GM12891 (cell line): Measurements from ENCODE around the gene SPATA31D3.

Source experiments
- PAX5 ChIP-seq: IDR thresholded peaks from 2 replicates; pipeline ENCODE4 v1.6.1; 2011; ENCODE audit warnings: low read length, moderate library complexity, mild to moderate bottlenecking; ENCODE audit not compliant: insufficient read depth, severe bottlenecking
- POLR2A ChIP-seq: IDR thresholded peaks from 2 replicates; pipeline ENCODE4 v1.6.1; 2011; ENCODE audit warnings: low read depth, low read length, control low read depth
- POLR2AphosphoS5 ChIP-seq: IDR thresholded peaks from 2 replicates; pipeline ENCODE4 v1.6.1; 2011; ENCODE audit warnings: low read depth, low read length, control low read depth
- POU2F2 ChIP-seq: IDR thresholded peaks from 2 replicates; pipeline ENCODE4 v1.6.1; 2011; ENCODE audit warnings: low read depth, mild to moderate bottlenecking, control low read depth, low read length, moderate library complexity
- SPI1 ChIP-seq: IDR thresholded peaks from 2 replicates; pipeline ENCODE4 v1.6.1; 2011; ENCODE audit warnings: low read depth, low read length, control low read depth
- TAF1 ChIP-seq: IDR thresholded peaks from 2 replicates; pipeline ENCODE4 v1.6.1; 2011; ENCODE audit warnings: low read depth, low read length, control low read depth

GRCh38 chr9:81984928-81985327 is 41.6 kb downstream of the SPATA31D3 start:
- no peak for TF ChIP-seq POLR2AphosphoS5
- no peak for TF ChIP-seq POLR2A
- no peak for TF ChIP-seq TAF1
- TF ChIP-seq SPI1: no peak
- TF ChIP-seq POU2F2: no peak
- no peak for TF ChIP-seq PAX5
